Loucy (cell line): ENCODE data around the gene MADD.

ENCODE experiments used
- H2AFZ ChIP-seq: fragments of 200-600 bp; sonication (generic); 2 replicates; pipeline ENCODE4 v1.6.0; 2016; ENCODE audit warnings: antibody characterized with exemption, mild to moderate bottlenecking, low read length, moderate library complexity
- H3F3A ChIP-seq: fragments of 200-600 bp; 2 replicates; pipeline ENCODE4 v1.6.0; 2016; ENCODE audit warnings: antibody characterized with exemption, low read depth, mild to moderate bottlenecking
- H3K27me3 ChIP-seq: fragments of 200-600 bp; sonication (generic); 2 replicates; pipeline ENCODE4 v1.6.1; 2014; ENCODE audit warnings: low read length, mild to moderate bottlenecking; ENCODE audit not compliant: insufficient read depth, poor library complexity, severe bottlenecking
- H3K36me3 ChIP-seq: fragments of 200-600 bp; sonication (generic); 2 replicates; pipeline ENCODE4 v1.6.1; 2016; ENCODE audit warnings: low read length; ENCODE audit not compliant: insufficient read depth
- H3K4me1 ChIP-seq: fragments of 200-600 bp; sonication (generic); 2 replicates; pipeline ENCODE4 v1.5.1; 2014; ENCODE audit warnings: low read length, mild to moderate bottlenecking; ENCODE audit not compliant: insufficient read depth, poor library complexity, severe bottlenecking
- H3K4me2 ChIP-seq: fragments of 200-600 bp; sonication (generic); 2 replicates; pipeline ENCODE4 v1.6.0; 2014; ENCODE audit warnings: antibody characterized with exemption, low read length, low read depth, mild to moderate bottlenecking; ENCODE audit not compliant: poor library complexity, severe bottlenecking
- H3K4me3 ChIP-seq: fragments of 200-600 bp; sonication (generic); 2 replicates; pipeline ENCODE4 v1.5.1; 2014; ENCODE audit warnings: low read length, mild to moderate bottlenecking, mixed read lengths; ENCODE audit not compliant: poor library complexity, severe bottlenecking
- H3K79me2 ChIP-seq: fragments of 200-600 bp; sonication (generic); 2 replicates; pipeline ENCODE4 v1.6.1; 2014; ENCODE audit warnings: low read length; ENCODE audit not compliant: insufficient read depth
- H3K9ac ChIP-seq: fragments of 200-600 bp; sonication (generic); 2 replicates; pipeline ENCODE4 v1.6.0; 2014; ENCODE audit warnings: mild to moderate bottlenecking, low read depth, low read length, moderate library complexity; ENCODE audit not compliant: poor library complexity, severe bottlenecking
- H3K9me2 ChIP-seq: fragments of 200-600 bp; sonication (generic); replicated peaks from 2 replicates; pipeline ENCODE4 v1.6.1; 2016; ENCODE audit warnings: low read depth, low read length, mixed read lengths
- H3K9me3 ChIP-seq: fragments of 200-600 bp; sonication (generic); 2 replicates; pipeline ENCODE4 v1.6.1; 2014; ENCODE audit warnings: mild to moderate bottlenecking, antibody characterized with exemption, low read length, low read depth; ENCODE audit not compliant: insufficient read depth
- H4K20me1 ChIP-seq: fragments of 200-600 bp; sonication (generic); 2 replicates; pipeline ENCODE4 v1.6.0; 2014; ENCODE audit warnings: antibody characterized with exemption, low read length, mild to moderate bottlenecking; ENCODE audit not compliant: insufficient read depth, poor library complexity, severe bottlenecking
- EZH2phosphoT487 ChIP-seq: fragments of 200-600 bp; IDR thresholded peaks from 2 replicates; pipeline ENCODE4 v1.6.1; 2018; ENCODE audit warnings: antibody characterized with exemption, mild to moderate bottlenecking, moderate library complexity, borderline replicate concordance
- TF ChIP-seq, protein P1 (sequence below): fragments of 200-600 bp; sonication (generic); conservative IDR thresholded peaks from 2 replicates; pipeline ENCODE4 v1.5.1; 2014; ENCODE audit warnings: mild to moderate bottlenecking, antibody characterized with exemption, low read length

MADD gene

DNA sequence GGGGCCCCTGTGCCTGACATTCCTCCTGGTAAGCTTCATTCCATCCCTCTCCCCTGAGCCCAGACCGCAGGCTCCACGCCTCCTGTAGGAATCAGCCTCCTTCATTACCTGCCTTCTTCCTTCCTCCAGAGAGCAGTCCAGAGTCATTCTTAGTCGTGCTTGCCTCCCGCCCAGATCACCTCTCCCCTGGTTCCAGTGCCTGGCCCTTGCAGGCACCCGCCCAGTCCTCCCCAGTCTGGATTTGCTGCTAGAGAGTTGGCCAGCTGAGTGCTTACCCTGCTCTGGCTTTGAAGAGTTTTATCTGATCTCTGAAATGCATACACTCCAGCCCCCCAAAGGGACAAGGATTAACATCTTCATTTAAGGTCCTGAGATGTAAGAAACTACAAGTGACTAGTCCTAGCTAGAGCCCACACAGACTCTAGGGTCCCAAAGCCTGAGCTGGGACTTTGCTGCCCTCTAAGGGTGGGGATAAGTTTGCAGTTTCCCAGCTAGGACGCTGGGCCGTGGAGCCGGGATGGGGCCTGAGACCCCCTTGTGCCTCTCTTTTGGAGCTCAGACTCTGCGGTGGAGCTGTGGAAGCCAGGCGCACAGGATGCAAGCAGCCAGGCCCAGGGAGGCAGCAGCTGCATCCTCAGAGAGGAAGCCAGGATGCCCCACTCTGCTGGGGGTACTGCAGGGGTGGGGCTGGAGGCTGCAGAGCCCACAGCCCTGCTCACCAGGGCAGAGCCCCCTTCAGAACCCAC, 10.5 kb upstream of the MADD start:
- no peaks in the 10 kb centered on the region for H4K20me1 ChIP-seq
- no peaks in the 10 kb centered on the region for H3K27me3 ChIP-seq
- TF ChIP-seq, protein P1, sequence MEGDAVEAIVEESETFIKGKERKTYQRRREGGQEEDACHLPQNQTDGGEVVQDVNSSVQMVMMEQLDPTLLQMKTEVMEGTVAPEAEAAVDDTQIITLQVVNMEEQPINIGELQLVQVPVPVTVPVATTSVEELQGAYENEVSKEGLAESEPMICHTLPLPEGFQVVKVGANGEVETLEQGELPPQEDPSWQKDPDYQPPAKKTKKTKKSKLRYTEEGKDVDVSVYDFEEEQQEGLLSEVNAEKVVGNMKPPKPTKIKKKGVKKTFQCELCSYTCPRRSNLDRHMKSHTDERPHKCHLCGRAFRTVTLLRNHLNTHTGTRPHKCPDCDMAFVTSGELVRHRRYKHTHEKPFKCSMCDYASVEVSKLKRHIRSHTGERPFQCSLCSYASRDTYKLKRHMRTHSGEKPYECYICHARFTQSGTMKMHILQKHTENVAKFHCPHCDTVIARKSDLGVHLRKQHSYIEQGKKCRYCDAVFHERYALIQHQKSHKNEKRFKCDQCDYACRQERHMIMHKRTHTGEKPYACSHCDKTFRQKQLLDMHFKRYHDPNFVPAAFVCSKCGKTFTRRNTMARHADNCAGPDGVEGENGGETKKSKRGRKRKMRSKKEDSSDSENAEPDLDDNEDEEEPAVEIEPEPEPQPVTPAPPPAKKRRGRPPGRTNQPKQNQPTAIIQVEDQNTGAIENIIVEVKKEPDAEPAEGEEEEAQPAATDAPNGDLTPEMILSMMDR, result peak; percentile 78
- TF ChIP-seq EZH2phosphoT487, result no peak
- H3K9ac ChIP-seq, result peak overlapping the region; percentile 44
- no peak overlapping the region for H3K4me3 ChIP-seq
- peak overlapping the region; percentile 28 for H3K4me2 ChIP-seq
- H3K79me2 ChIP-seq, result no peaks in the 10 kb centered on the region
- H3K9me2 ChIP-seq, result no peaks in the 10 kb centered on the region
- H2AFZ ChIP-seq, result no peak overlapping the region; the same call in 1 of the 2 replicates
- H3K4me1 ChIP-seq, result peaks cover 30% of the 10 kb centered on the region
- no peaks in the 10 kb centered on the region for H3K36me3 ChIP-seq
- H3F3A ChIP-seq, result no peaks in the 10 kb centered on the region
- no peaks in the 10 kb centered on the region for H3K9me3 ChIP-seq

DNA sequence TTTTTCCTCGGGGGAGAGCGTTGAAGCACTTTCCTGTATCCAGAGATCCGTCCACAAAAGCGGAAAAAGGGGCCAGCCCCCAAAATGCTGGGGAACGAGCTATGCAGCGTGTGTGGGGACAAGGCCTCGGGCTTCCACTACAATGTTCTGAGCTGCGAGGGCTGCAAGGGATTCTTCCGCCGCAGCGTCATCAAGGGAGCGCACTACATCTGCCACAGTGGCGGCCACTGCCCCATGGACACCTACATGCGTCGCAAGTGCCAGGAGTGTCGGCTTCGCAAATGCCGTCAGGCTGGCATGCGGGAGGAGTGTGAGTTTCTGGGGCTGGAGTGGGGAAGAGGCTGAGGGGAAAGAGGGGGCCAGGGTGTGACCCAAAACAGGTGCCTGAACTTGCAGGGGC, 9.6 kb upstream of the MADD start:
- H3K9me2 ChIP-seq, result no peaks in the 10 kb centered on the region
- no peak overlapping the region for H3K4me3 ChIP-seq
- H3K27me3 ChIP-seq, result no peaks in the 10 kb centered on the region
- H3K4me1 ChIP-seq, result peaks cover 39% of the 10 kb centered on the region
- H3K4me2 ChIP-seq, result no peak overlapping the region
- H3K36me3 ChIP-seq, result no peaks in the 10 kb centered on the region
- no peak for TF ChIP-seq EZH2phosphoT487
- TF ChIP-seq, protein P1, result no peak
- H2AFZ ChIP-seq, result no peak overlapping the region
- H3K79me2 ChIP-seq, result no peaks in the 10 kb centered on the region
- no peaks in the 10 kb centered on the region for H4K20me1 ChIP-seq
- H3K9ac ChIP-seq, result no peak overlapping the region
- no peaks in the 10 kb centered on the region for H3F3A ChIP-seq
- no peaks in the 10 kb centered on the region for H3K9me3 ChIP-seq

- no peak overlapping the region for H2AFZ ChIP-seq
- no peak overlapping the region for H3K4me3 ChIP-seq
- H3K9me3 ChIP-seq, result no peaks in the 10 kb centered on the region
- no peak overlapping the region for H3K9ac ChIP-seq
- H3K27me3 ChIP-seq, result no peaks in the 10 kb centered on the region
- no peaks in the 10 kb centered on the region for H4K20me1 ChIP-seq
- H3K4me2 ChIP-seq, result no peak overlapping the region
- H3K79me2 ChIP-seq, result no peaks in the 10 kb centered on the region
- no peaks in the 10 kb centered on the region for H3K9me2 ChIP-seq
- TF ChIP-seq, protein P1, result no peak
- TF ChIP-seq EZH2phosphoT487, result no peak
- peaks cover 47% of the 10 kb centered on the region for H3K4me1 ChIP-seq
- no peaks in the 10 kb centered on the region; the same call in 1 of the 2 replicates for H3F3A ChIP-seq
- H3K36me3 ChIP-seq, result no peaks in the 10 kb centered on the region
Observed at GRCh38 chr11:47261291-47261800, 8.6 kb upstream of the MADD start.
